ENCODE data around the gene ELMO1. TPM values are rescaled to one million over a fixed set of nuclear protein-coding genes. Genes with fewer than 3 reads are reported as not detected.

ELMO1 gene
- total and polyA plus RNA-seq, 2 of the 13 experiments (the other 11 are each of a cell fraction or from before 2014, with no cell fraction given) = 0.11 to 0.17 TPM

DNA sequence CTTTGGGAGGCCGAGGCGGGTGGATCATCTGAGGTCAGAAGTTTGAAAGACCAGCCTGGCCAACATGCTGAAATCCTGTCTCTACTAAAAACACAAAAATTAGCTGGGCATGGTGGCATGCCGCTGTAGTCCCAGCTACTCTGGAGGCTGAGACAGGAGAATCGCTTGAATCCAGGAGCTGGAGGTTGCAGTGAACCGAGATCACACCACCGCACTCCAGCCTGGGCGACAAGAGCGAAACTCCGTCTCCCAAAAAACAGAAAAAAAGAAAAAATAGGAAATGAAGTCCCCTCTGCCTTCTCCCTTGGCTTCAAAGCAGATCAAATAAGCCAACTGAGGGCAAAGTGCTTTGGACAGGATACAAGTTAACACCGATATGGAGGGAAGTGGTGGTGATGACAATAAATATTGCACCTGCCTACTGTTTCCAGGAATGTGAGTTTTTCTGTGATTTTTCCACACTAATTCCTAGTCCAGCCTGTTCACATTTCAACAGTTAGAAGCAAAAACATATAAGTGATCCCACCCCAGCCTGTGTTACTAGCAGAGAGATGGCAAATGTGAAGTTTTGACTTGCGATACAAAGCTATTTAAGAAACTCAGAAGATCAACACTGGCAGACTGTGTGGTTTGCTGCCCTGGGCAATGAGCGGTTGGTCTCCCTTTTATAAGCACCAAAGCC lies 433.2 kb downstream of the ELMO1 start (continued):
- TF ChIP-seq, protein P1, sequence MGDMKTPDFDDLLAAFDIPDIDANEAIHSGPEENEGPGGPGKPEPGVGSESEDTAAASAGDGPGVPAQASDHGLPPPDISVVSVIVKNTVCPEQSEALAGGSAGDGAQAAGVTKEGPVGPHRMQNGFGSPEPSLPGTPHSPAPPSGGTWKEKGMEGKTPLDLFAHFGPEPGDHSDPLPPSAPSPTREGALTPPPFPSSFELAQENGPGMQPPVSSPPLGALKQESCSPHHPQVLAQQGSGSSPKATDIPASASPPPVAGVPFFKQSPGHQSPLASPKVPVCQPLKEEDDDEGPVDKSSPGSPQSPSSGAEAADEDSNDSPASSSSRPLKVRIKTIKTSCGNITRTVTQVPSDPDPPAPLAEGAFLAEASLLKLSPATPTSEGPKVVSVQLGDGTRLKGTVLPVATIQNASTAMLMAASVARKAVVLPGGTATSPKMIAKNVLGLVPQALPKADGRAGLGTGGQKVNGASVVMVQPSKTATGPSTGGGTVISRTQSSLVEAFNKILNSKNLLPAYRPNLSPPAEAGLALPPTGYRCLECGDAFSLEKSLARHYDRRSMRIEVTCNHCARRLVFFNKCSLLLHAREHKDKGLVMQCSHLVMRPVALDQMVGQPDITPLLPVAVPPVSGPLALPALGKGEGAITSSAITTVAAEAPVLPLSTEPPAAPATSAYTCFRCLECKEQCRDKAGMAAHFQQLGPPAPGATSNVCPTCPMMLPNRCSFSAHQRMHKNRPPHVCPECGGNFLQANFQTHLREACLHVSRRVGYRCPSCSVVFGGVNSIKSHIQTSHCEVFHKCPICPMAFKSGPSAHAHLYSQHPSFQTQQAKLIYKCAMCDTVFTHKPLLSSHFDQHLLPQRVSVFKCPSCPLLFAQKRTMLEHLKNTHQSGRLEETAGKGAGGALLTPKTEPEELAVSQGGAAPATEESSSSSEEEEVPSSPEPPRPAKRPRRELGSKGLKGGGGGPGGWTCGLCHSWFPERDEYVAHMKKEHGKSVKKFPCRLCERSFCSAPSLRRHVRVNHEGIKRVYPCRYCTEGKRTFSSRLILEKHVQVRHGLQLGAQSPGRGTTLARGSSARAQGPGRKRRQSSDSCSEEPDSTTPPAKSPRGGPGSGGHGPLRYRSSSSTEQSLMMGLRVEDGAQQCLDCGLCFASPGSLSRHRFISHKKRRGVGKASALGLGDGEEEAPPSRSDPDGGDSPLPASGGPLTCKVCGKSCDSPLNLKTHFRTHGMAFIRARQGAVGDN (CRISPR knock-in tag; IDR thresholded peaks at IDR 0.05) = peak; percentile 53
- no peak for TF ChIP-seq ZNF83 (CRISPR knock-in tag; IDR thresholded peaks at IDR 0.05; ENCODE audit: borderline replicate concordance)
- peak; percentile 52; the same call in 1 of the 2 replicates for TF ChIP-seq ETV5 (CRISPR knock-in tag; IDR thresholded peaks at IDR 0.05; ENCODE audit: borderline replicate concordance)
- TF ChIP-seq, protein P2, sequence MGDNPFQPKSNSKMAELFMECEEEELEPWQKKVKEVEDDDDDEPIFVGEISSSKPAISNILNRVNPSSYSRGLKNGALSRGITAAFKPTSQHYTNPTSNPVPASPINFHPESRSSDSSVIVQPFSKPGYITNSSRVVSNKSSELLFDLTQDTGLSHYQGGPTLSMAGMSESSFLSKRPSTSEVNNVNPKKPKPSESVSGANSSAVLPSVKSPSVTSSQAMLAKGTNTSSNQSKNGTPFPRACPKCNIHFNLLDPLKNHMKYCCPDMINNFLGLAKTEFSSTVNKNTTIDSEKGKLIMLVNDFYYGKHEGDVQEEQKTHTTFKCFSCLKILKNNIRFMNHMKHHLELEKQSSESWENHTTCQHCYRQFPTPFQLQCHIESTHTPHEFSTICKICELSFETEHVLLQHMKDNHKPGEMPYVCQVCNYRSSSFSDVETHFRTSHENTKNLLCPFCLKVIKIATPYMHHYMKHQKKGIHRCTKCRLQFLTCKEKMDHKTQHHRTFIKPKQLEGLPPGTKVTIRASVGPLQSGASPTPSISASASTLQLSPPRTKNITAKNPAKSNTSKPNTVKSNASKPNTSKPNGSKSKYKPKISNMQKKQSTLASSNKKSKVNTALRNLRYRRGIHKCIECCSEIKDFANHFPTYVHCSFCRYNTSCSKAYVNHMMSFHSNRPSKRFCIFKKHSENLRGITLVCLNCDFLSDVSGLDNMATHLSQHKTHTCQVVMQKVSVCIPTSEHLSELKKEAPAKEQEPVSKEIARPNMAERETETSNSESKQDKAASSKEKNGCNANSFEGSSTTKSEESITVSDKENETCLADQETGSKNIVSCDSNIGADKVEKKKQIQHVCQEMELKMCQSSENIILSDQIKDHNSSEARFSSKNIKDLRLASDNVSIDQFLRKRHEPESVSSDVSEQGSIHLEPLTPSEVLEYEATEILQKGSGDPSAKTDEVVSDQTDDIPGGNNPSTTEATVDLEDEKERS (CRISPR knock-in tag; IDR thresholded peaks at IDR 0.05) = 0 out of 2 replicates have a peak, but pooled peaks have one; percentile 33
- TF ChIP-seq, protein P3, sequence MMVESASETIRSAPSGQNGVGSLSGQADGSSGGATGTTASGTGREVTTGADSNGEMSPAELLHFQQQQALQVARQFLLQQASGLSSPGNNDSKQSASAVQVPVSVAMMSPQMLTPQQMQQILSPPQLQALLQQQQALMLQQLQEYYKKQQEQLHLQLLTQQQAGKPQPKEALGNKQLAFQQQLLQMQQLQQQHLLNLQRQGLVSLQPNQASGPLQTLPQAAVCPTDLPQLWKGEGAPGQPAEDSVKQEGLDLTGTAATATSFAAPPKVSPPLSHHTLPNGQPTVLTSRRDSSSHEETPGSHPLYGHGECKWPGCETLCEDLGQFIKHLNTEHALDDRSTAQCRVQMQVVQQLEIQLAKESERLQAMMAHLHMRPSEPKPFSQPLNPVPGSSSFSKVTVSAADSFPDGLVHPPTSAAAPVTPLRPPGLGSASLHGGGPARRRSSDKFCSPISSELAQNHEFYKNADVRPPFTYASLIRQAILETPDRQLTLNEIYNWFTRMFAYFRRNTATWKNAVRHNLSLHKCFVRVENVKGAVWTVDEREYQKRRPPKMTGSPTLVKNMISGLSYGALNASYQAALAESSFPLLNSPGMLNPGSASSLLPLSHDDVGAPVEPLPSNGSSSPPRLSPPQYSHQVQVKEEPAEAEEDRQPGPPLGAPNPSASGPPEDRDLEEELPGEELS (CRISPR knock-in tag; IDR thresholded peaks at IDR 0.05) = peak; percentile 49; the same call in 1 of the 2 replicates
- TF ChIP-seq, protein P4, sequence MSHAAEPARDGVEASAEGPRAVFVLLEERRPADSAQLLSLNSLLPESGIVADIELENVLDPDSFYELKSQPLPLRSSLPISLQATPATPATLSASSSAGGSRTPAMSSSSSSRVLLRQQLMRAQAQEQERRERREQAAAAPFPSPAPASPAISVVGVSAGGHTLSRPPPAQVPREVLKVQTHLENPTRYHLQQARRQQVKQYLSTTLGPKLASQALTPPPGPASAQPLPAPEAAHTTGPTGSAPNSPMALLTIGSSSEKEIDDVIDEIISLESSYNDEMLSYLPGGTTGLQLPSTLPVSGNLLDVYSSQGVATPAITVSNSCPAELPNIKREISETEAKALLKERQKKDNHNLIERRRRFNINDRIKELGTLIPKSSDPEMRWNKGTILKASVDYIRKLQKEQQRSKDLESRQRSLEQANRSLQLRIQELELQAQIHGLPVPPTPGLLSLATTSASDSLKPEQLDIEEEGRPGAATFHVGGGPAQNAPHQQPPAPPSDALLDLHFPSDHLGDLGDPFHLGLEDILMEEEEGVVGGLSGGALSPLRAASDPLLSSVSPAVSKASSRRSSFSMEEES (CRISPR knock-in tag; IDR thresholded peaks at IDR 0.05) = peak; percentile 11; the same call in 1 of the 2 replicates
- TF ChIP-seq HNF4A (CRISPR knock-in tag; IDR thresholded peaks at IDR 0.05) = peak; percentile 50; the same call in 1 of the 2 replicates
- TF ChIP-seq, protein P5, sequence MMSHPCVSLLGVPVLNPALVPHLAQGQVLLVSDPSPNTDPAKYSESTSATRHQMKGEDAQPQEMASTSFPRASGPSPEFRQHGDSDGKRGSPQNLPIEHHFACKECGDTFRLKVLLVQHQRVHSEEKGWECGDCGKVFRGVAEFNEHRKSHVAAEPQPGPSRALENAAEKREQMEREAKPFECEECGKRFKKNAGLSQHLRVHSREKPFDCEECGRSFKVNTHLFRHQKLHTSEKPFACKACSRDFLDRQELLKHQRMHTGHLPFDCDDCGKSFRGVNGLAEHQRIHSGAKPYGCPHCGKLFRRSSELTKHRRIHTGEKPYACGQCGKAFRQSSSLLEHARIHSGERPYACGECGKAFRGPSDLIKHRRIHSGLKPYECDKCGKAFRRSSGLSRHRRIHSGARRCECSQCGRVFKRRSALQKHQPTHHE (CRISPR knock-in tag; IDR thresholded peaks at IDR 0.05; ENCODE audit: borderline replicate concordance) = 0 out of 2 replicates have a peak, but pooled peaks have one; percentile 27
- no peak for TF ChIP-seq ZNF773 (CRISPR knock-in tag; IDR thresholded peaks at IDR 0.05; ENCODE audit: borderline replicate concordance)
- TF ChIP-seq TCF7 (IDR thresholded peaks at IDR 0.05; ENCODE audit: low read depth) = peak; percentile 66
- TF ChIP-seq ZFY (CRISPR knock-in tag; IDR thresholded peaks at IDR 0.05) = peak; percentile 5; the same call in 1 of the 2 replicates
- TF ChIP-seq FOXA3 (CRISPR knock-in tag; IDR thresholded peaks at IDR 0.05) = peak; percentile 16; the same call in 1 of the 2 replicates
- no peak for TF ChIP-seq MTA1 (CRISPR knock-in tag; IDR thresholded peaks at IDR 0.05; ENCODE audit: borderline replicate concordance)
- TF ChIP-seq EHMT2 (IDR thresholded peaks at IDR 0.05; ENCODE audit: borderline replicate concordance, low read depth, low read length) = no peak
- 0 out of 2 replicates have a peak, but pooled peaks have one; percentile 2 for TF ChIP-seq GATAD2A (CRISPR knock-in tag; IDR thresholded peaks at IDR 0.05)
- TF ChIP-seq MED1 (CRISPR knock-in tag; IDR thresholded peaks at IDR 0.05) = peak; percentile 42; the same call in 1 of the 2 replicates
- peak; percentile 26 for TF ChIP-seq TEAD3 (CRISPR knock-in tag; optimal IDR thresholded peaks at IDR 0.05; ENCODE audit: borderline replicate concordance)

Data from HepG2 (cell line).